Stimulated activated CD4-positive, alpha-beta T cell treated with anti-CD3 and anti-CD28 coated beads, Interleukin-15, amount 100 ng/mL, for 48 hours (primary cell): ENCODE data around the gene CD300E.

Experiments used
- DNase-seq, 2 donors: peaks; one replicate each; pipeline ENCODE4 v3.0.0-alpha.2; 2020; ENCODE audit warnings: low read depth in 2 of 2

The CD300E gene

DNA sequence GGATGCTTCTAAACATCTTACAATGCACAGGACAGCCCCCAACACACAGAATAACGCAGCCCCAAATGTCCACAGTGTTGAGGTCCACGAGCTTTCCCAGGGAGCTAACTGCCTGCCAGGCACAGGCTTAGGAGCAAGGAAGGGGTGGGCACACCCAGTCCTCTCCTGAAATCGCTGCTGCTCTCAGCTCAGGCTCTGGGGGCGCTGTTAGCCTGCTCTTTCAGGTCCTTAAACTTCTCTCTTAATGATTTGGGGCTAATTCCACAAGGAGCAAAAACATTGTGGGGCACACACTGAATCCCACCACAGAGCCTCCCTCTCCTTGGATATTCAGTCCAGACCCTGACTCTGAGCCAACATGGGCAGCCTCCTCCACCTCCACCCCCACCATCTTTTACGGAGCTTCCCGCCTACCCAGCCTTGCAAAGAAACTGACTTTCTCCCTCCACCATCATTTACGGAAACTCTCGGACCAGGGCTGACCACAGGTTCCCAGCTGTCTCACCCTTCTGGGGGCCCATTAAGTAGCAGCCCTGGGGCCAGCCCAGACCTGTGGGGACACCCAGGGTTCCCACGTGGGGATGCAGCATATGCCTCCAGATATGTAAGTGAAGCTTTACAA lies 57.3 kb downstream of the CD300E start:
- peak in 1 of 2 donors; percentile 19 for DNase-seq

- DNase-seq, result no peak
Measured at GRCh38 chr17:74565126-74565525, 58.4 kb downstream of the CD300E start.

- DNase-seq, result no peak
Measured at GRCh38 chr17:74563358-74563757, 60.2 kb downstream of the CD300E start.

- no peak for DNase-seq
Measured at GRCh38 chr17:74561586-74561985, 62.0 kb downstream of the CD300E start.
